NB4 (cell line): Measurements from ENCODE around the gene PGAP1.

Experiments used
- CTCF ChIP-seq: IDR thresholded peaks from one replicate; pipeline ENCODE4 v1.5.1; 2012; ENCODE audit warnings: low read depth, low read length
- MAX ChIP-seq: IDR thresholded peaks from 2 replicates; pipeline ENCODE4 v1.6.1; 2011; ENCODE audit warnings: low read depth, low read length
- MYC ChIP-seq: IDR thresholded peaks from 2 replicates; pipeline ENCODE4 v1.6.1; 2011; ENCODE audit warnings: low read depth, low read length
- POLR2A ChIP-seq: IDR thresholded peaks from 2 replicates; pipeline ENCODE4 v1.6.1; 2011; ENCODE audit warnings: mild to moderate bottlenecking; ENCODE audit not compliant: insufficient read length; ENCODE audit errors: extremely low read depth

- TF ChIP-seq CTCF (no peak), MAX (no peak), POLR2A (no peak), MYC (no peak)
Measured at GRCh38 chr2:196798980-196799379, 127.5 kb downstream of the PGAP1 start.
